NCI-H345 (cell line): ENCODE data around the gene HUNK.
"Not testable (repeated sequence)": the region's sequence is repeated elsewhere in the genome, so short reads cannot be mapped to it uniquely, and the experiment has no call there.

Experiments
- DNase-seq: peaks from one replicate; lab custom pipeline; 2025; lab: John Stamatoyannopoulos, UW

HUNK gene

GRCh38 chr21:31999810-32000468 is 127.1 kb downstream of the HUNK start:
- DNase-seq, result no peak

DNA sequence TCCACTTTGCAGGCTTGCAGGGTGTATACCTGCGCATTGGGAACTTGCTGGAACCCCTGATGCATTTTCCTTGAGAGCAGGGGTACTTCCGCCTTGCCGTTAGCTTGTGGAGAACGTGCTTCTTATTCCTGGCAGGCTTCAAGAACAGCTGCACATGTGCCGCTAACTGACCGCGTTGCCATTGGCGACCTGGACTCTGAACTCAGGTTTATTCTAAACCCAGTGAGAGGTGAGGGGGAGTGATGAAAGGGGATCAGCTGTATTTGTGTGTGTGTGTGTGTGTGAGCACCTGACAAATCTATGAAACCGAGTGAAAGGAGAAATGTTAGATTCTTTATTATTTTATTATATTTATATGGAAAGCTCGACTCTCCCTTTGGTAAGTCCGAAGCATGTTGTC is 128.6 kb downstream of the HUNK start:
- no peak for DNase-seq

DNA sequence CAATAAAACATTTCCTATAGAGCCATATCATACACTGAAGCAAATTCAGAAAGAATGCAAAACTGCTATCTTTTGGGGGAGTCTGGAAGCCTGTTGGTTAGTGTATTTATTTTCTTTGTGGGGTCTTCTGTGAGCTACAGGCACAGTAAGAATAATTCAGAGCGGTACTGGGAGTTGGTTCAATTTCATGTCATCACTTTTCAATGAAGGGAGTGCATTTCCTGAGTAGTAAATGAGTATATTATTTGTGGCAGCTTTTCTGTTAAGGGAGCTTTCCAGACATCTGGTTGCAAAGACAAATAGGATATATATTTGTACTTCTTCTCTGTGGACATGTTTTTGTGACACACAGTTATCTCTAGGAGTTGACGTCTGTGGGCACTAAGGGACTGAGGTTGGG is 130.6 kb downstream of the HUNK start:
- DNase-seq, result no peak

DNA sequence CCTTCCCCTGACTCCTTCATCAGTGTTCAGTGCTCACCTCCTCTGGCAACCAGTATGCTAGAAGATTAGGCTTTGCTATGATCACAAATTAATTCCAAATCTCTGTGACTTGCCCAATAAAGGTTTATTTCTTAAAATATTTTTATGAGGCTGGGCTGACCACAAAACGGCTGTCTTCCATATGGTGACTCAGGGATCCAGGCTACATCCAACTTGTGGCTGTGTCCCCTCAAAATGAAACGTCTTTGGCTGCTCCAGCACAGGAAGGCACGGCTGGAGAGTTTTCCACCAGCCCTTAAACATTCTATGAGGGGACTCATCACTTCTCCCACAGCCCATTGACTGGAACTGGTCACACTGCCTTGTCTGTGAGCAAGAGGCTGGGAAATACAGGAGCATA is 131.5 kb downstream of the HUNK start:
- DNase-seq, result no peak

- no peak for DNase-seq
Observed at GRCh38 chr21:32007456-32007855, 134.6 kb downstream of the HUNK start.

DNA sequence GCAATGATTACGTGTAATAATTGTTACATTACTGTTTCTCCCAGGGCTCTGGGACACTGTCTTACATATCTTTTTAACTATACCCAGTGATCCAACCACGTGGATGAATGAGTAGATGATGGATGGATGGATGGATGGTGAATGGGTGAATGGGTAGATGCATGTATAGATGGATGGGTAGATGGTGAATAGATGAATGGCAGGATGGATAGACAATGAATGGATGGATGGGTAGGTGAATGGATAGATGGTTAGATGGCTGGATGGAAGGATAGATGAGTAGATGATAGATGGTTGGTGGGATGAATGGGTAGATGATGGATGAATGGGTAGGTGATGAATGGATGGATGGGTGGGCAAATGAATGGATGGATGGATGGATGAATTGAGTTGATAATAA is 135.9 kb downstream of the HUNK start:
- no peak for DNase-seq

DNA sequence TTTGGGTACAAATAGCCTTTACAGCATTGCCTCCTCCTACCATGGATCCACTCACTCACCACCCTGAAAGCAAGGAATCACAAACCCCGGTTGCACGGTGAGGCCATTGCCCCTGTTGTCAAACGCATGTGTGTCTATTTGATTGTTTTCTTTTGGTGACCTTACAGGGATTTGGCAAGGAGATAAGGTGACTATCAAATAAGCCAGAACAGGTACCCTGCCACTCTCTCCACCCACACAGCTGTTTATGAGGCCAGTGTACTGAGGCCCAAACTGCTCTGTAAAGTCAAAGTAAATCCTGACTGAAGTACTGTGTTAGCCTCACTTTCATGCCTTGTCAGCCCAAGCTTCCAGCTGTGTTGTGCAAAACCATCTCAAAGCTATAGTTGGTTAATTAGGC is 136.4 kb downstream of the HUNK start:
- no peak for DNase-seq

- no peak for DNase-seq
Observed at GRCh38 chr21:32015461-32016139, 142.8 kb downstream of the HUNK start.

GRCh38 chr21:32018381-32018780 is 145.6 kb downstream of the HUNK start:
- no peak for DNase-seq

DNA sequence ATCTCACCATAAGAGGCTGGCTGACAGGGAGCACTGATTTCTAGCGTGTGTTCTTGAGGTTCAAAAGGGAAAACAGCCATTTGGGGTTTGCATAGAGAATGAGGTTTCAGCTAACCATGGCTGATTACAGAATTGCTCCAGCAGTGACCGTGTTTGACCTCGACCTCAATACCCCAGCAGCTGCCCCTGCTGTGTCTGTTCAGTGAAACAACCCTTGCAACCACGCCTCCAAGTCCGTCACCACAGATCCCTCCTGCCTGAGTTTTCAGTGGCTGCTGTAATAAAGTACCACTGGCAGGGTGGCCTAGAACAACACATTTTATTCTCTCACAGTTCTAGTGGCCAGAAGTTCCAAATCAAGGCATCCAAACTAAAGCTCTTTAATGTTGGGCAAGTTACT is 147.7 kb downstream of the HUNK start:
- no peak for DNase-seq

DNA sequence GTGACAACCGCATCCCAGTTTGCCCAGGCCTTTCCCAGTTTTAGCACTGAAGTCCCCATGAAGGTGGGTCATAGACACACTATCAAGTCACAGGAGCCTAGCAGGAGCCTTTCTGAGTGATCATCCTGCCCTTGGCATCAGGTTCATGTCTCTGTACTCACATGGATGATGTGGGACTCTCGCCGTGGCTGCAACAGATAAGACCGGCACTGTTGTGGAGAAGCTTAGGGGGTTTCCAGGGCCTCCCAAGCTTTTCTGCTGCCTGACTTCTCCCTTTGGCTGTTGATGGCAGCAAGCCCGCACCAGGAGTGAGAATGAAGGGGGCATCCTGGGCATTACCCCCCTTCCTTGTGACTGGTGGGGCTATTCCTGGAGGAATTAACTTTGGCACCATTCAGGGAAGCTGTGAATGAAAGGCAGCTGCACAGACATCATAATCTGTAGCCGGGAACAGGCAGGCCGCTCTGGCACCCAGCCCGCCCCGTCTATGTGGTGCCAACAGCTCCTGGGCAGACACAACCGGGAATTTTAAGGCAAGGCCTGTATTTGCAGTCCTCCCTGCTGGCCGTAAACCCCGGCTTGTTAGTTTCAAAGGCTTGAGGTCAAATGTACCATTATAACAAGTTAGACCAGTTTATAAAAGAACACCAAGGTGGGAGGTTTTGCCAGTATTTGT is 148.6 kb downstream of the HUNK start:
- no peak for DNase-seq

DNA sequence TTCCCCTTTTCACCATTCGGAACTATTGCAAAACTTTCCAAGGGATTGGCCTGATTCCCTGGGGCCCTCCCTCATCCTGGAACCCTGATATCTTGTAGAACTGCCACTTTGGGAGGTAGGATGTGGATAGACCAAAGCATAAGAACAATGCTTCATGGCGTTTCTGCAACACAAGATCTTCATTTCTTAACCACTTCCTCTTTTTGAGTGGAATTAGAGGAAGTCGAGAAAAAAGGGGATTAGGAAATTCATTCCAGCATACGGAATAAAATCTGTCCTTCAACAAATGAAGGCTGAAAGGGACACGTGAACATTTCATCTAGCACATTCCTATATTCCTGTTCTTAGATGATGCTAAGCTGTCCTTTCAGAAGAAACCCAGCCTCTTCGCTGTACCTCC is 149.3 kb downstream of the HUNK start:
- no peak for DNase-seq

DNA sequence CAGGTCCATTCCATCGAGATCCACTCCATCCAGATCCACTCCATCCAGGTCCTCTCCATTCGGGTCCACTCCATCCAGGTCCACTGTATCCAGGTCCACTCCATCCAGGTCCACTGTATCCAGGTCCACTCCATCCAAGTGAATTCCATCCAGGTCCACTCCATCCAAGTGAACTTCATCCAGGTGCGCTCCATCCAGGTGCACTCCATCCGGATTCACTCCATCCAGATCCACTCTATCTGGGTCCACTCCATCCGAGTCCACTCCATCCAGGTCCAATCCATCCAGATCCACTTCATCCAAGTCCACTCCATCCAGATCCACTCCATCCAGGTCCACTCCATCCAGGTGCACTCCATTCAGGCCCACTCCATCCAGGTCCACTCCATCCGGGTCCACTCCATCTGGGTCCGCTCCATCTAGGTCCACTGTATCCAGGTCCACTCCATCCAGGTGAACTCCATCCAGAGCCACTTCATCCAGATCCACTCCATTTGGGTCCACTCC is 157.4 kb downstream of the HUNK start:
- DNase-seq, result no peak

DNA sequence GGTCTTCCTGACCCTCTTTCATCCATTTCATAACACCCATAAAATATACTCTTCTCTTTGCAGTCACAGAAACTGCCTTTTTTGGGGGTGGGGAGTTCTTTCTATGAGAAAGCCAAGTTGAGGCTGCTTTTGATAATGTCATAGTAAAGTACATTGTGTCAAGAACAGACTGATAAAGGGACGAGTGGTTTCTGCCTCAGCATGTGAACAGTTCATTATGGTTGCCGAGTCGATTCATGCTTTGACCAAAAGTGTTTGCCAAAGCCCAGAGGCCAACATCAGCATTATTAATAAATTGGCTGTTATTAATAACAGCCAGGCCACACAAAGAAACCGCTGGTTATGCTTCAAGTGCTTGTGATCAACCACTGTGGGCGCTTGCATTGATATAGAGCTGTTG is 162.0 kb downstream of the HUNK start:
- DNase-seq, result no peak

DNA sequence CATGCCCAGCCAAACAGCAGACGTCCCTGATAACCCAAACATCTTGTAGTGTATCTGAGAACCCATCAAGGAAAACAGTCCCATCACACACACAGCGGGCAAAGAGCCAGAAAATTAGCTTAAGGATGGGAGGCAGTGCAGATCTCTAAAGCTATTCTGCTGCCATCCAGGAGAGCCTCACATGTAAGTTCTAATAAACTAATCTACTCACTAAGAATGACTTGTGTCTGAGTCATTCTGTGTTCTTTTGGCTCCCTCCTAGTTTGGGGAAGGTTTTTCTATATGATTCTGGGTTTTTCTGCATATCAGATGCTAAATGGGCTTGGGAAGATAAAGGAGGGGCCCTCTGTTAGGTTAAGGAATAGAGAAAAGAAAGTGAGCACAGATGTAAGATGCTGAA is 162.8 kb downstream of the HUNK start:
- DNase-seq, result no peak

DNA sequence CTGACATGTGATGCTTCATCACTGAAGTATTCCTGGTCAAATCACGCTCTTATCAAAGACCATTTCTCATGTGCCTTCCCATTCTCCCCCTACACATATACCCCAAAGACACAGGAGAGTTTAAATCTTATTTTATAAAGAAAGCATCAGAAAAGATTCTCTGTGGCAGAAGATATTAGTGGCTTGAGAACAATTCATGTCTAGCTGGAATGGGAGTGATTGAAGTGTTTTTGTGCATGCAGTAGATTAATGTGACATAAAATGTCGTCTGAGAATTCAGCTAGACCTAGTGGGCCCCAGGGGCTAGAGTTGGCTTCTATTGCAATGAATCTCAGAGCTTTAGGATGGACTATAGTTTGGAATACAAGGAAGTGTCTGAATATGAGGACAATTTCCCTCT is 163.9 kb downstream of the HUNK start:
- DNase-seq, result no peak

DNA sequence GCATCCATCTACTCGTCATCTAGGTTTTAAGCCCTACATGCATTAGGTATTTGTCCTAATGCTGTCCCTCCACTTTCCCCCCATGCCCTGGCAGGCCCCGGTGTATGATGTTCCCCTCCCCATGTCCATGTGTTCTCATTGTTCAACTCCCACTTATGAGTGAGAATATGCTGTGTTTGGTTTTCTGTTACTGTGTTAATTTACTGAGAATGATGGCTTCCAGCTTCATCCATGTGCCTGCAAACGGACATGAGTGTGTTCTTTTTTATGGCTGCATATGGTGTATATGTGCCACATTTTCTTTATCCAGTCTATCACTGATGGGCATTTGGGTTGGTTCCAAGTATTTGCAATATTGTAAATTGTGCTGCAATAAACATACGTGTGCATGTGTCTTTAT is 165.9 kb downstream of the HUNK start:
- not testable (repeated sequence) for DNase-seq

DNA sequence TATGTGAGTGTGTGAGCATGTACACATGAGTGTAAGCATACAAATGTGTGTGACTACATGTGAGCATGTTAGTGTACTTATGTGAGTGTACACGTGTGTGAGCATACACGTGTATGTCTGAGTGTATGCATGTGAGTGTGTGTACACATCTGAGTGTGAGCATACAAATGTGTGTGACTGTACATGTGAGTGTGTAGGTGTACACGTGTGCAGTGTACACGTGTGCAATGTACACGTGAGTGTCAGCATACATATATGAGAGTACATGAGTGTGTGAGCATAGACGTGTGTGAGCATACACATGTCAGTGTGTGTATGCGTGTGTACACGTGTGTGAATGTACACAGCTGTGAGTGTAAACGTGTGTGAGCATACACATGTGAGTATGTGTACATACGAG is 170.6 kb downstream of the HUNK start:
- DNase-seq, result no peak

GRCh38 chr21:32044205-32045180 is 171.7 kb downstream of the HUNK start:
- no peak for DNase-seq

- DNase-seq, result no peak
Observed at GRCh38 chr21:32046191-32046590, 173.4 kb downstream of the HUNK start.

DNA sequence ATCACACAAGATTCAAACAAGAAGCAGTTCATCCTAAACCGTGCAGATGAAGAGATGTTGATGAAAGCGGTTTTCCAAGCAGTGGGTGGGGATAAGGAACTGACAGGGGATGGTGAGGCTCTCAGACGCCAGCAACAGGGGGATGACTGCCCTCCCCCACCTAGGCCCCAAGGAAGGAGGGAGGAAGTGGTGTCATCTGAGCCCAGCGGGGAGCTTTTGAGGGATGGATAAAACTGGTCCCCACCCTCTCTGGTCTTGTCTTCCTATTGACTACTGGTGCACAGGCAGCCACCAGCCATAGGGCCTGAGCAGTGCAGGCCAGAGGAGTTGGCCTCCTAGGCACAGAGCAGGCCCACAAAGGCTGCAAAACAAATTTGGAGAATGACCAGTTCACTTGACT is 175.5 kb downstream of the HUNK start:
- DNase-seq, result no peak
